IMR-90 (cell line): ENCODE data around the gene MTHFD2L. TPM values are rescaled to one million over a fixed set of nuclear protein-coding genes. Genes with fewer than 3 reads are reported as not detected.

ENCODE experiments used
- ATAC-seq: fragments of 200-7000 bp; cut with Tn5 transposase; 2 replicates; pipeline ENCODE4 v1.9.1; 2020; ENCODE audit warnings: low read depth, mild to moderate bottlenecking, moderate library complexity
- BruUV-seq: library from RNA; stranded (reverse); fragments of 400-500 nt; replicated peaks from 2 replicates; lab custom pipeline; 2021; lab: Mats Ljungman, UMichigan
- CTCF ChIA-PET: fragments of 300-600 bp; formaldehyde crosslinking; extraction: SDS; loops from one replicate; lab custom pipeline; 2021; ENCODE audit warnings: antibody characterized with exemption; lab: Yijun Ruan, JAX
- POLR2A ChIA-PET: fragments of 300-600 bp; sonication (Branson Sonifier 250); formaldehyde crosslinking; loops from one replicate; lab custom pipeline; 2022; ENCODE audit warnings: antibody characterized with exemption; ENCODE audit not compliant: unreplicated experiment; lab: Charles Lee
- DNase-seq: peaks from one replicate; pipeline ENCODE4 v3.0.0; 2013
- H2AFZ ChIP-seq: replicated peaks from 2 replicates; pipeline ENCODE3; 2013; ENCODE audit warnings: low read length, mild to moderate bottlenecking; ENCODE audit not compliant: poor library complexity
- H2AK5ac ChIP-seq: 2 replicates; pipeline ENCODE4 v1.6.1; 2013; ENCODE audit warnings: low read depth, low read length, inconsistent platforms
- H2AK9ac ChIP-seq: replicated peaks from 2 replicates; pipeline ENCODE3; 2013; ENCODE audit warnings: mild to moderate bottlenecking, low read depth, low read length, moderate library complexity; ENCODE audit not compliant: poor library complexity
- H2BK120ac ChIP-seq: 2 replicates; pipeline ENCODE4 v1.6.1; 2013; ENCODE audit warnings: low read depth, low read length, inconsistent platforms
- H2BK15ac ChIP-seq: 3 replicates; pipeline ENCODE4 v1.6.1; 2013; ENCODE audit warnings: low read depth, low read length, inconsistent platforms
- H2BK20ac ChIP-seq: 2 replicates; pipeline ENCODE4 v1.6.1; 2013; ENCODE audit warnings: low read depth, mild to moderate bottlenecking, inconsistent platforms, low read length, moderate library complexity
- H2BK5ac ChIP-seq: 2 replicates; pipeline ENCODE4 v1.6.1; 2013; ENCODE audit warnings: mild to moderate bottlenecking, low read depth, low read length, inconsistent platforms; ENCODE audit not compliant: poor library complexity, severe bottlenecking
- H3K14ac ChIP-seq: replicated peaks from 2 replicates; pipeline ENCODE4 v1.6.1; 2013; ENCODE audit warnings: low read depth, low read length, inconsistent platforms
- H3K18ac ChIP-seq: 2 replicates; pipeline ENCODE4 v1.6.1; 2013; ENCODE audit warnings: low read depth, low read length, control low read depth
- H3K23ac ChIP-seq: 2 replicates; pipeline ENCODE4 v1.6.1; 2013; ENCODE audit warnings: low read depth, low read length, inconsistent platforms
- H3K27ac ChIP-seq: 2 replicates; pipeline ENCODE4 v1.5.1; 2013; ENCODE audit warnings: mild to moderate bottlenecking, control low read depth, low read length; ENCODE audit not compliant: insufficient read depth
- H3K27me3 ChIP-seq: 2 replicates; pipeline ENCODE4 v1.6.1; 2013; ENCODE audit warnings: low read length; ENCODE audit not compliant: control insufficient read depth, insufficient read depth
- H3K36me3 ChIP-seq: 2 replicates; pipeline ENCODE4 v1.6.1; 2013; ENCODE audit warnings: low read length, mixed read lengths; ENCODE audit not compliant: control insufficient read depth, insufficient read depth
- H3K4ac ChIP-seq: 2 replicates; pipeline ENCODE4 v1.6.1; 2013; ENCODE audit warnings: low read depth, low read length, inconsistent platforms
- H3K4me1 ChIP-seq: 2 replicates; pipeline ENCODE4 v1.6.1; 2013; ENCODE audit warnings: low read length, mixed read lengths; ENCODE audit not compliant: control insufficient read depth, insufficient read depth
- H3K4me2 ChIP-seq: 2 replicates; pipeline ENCODE4 v1.6.1; 2013; ENCODE audit warnings: low read depth, mild to moderate bottlenecking, control low read depth, low read length, moderate library complexity
- H3K4me3 ChIP-seq: 2 replicates; pipeline ENCODE4 v1.5.1; 2013; ENCODE audit warnings: low read depth, mild to moderate bottlenecking, control low read depth, low read length, moderate library complexity; ENCODE audit not compliant: insufficient read depth
- H3K56ac ChIP-seq: 2 replicates; pipeline ENCODE4 v1.6.1; 2013; ENCODE audit warnings: low read length, inconsistent platforms; ENCODE audit not compliant: insufficient read depth; ENCODE audit errors: extremely low read depth
- H3K79me1 ChIP-seq, 2 experiments: 2 replicates each; pipeline ENCODE4 v1.6.1; 2013; ENCODE audit warnings: low read length in 2 of 2, inconsistent platforms in 1 of 2, low read depth in 1 of 2
- H3K9ac ChIP-seq: 2 replicates; pipeline ENCODE4 v1.6.1; 2013; ENCODE audit warnings: low read depth, low read length, control low read depth
- H3K9me1 ChIP-seq: 2 replicates; pipeline ENCODE4 v1.6.1; 2013; ENCODE audit warnings: low read length, inconsistent platforms; ENCODE audit not compliant: insufficient read depth
- H3K9me3 ChIP-seq: 2 replicates; pipeline ENCODE4 v1.6.1; 2013; ENCODE audit warnings: low read length; ENCODE audit not compliant: control insufficient read depth, insufficient read depth
- H4K20me1 ChIP-seq: 2 replicates; pipeline ENCODE4 v1.6.1; 2013; ENCODE audit warnings: low read length, inconsistent platforms; ENCODE audit not compliant: insufficient read depth
- H4K5ac ChIP-seq: 2 replicates; pipeline ENCODE4 v1.6.1; 2013; ENCODE audit warnings: mild to moderate bottlenecking, low read depth, low read length, control low read depth
- H4K8ac ChIP-seq, 2 experiments: 2 replicates each; pipeline ENCODE4 v1.6.1; 2013; ENCODE audit warnings: low read depth in 2 of 2, low read length in 2 of 2, control low read depth in 1 of 2, inconsistent platforms in 1 of 2
- H4K91ac ChIP-seq: 2 replicates; pipeline ENCODE4 v1.6.1; 2013; ENCODE audit warnings: low read depth, low read length, inconsistent platforms; ENCODE audit not compliant: insufficient read depth
- CEBPB ChIP-seq: IDR thresholded peaks from 2 replicates; pipeline ENCODE4 v1.6.1; 2012; ENCODE audit warnings: low read depth, low read length, improper control_type of control experiment
- CHD1 ChIP-seq: IDR thresholded peaks from 2 replicates; pipeline ENCODE4 v1.6.1; 2012; ENCODE audit warnings: low read depth, low read length, improper control_type of control experiment
- FOS ChIP-seq: fragments of 150-350 bp; IDR thresholded peaks from 2 replicates; pipeline ENCODE4 v1.6.1; 2016; ENCODE audit warnings: low read depth, low read length
- MAFK ChIP-seq: IDR thresholded peaks from 2 replicates; pipeline ENCODE4 v1.6.1; 2012; ENCODE audit warnings: low read depth, low read length, improper control_type of control experiment
- MAZ ChIP-seq: IDR thresholded peaks from 2 replicates; pipeline ENCODE4 v1.6.1; 2012; ENCODE audit warnings: low read depth, mild to moderate bottlenecking, low read length, improper control_type of control experiment, moderate library complexity, borderline replicate concordance
- MXI1 ChIP-seq: IDR thresholded peaks from 2 replicates; pipeline ENCODE4 v1.6.1; 2012; ENCODE audit warnings: low read depth, mild to moderate bottlenecking, low read length, moderate library complexity, borderline replicate concordance
- NFE2L2 ChIP-seq: fragments of 150-350 bp; IDR thresholded peaks from 2 replicates; pipeline ENCODE4 v1.6.1; 2016; ENCODE audit warnings: low read depth, mild to moderate bottlenecking, low read length
- RCOR1 ChIP-seq: IDR thresholded peaks from 2 replicates; pipeline ENCODE4 v1.6.1; 2012; ENCODE audit warnings: mild to moderate bottlenecking, low read length, improper control_type of control experiment; ENCODE audit not compliant: insufficient replicate concordance
- RFX5 ChIP-seq: IDR thresholded peaks from 2 replicates; pipeline ENCODE4 v1.8.0; 2012; ENCODE audit warnings: low read depth, mild to moderate bottlenecking, low read length, moderate library complexity
- SMC3 ChIP-seq: fragments of 150-350 bp; IDR thresholded peaks from 2 replicates; pipeline ENCODE4 v1.6.1; 2016; ENCODE audit warnings: low read depth, mild to moderate bottlenecking, antibody characterized with exemption, low read length, moderate library complexity
- WGBS, 2 experiments: methylation state at CpG; one replicate each; pipeline versions ENCODE4 v1.1.5 to v1.1.7; 2013; ENCODE audit warnings: missing lambda C conversion rate in 2 of 2; ENCODE audit not compliant: insufficient read length in 1 of 2; ENCODE audit errors: extremely low coverage in 2 of 2; 5-methylcytosine and 5-hydroxymethylcytosine counted together
- dilution Hi-C: fragments of 300-500 bp; cut with HindIII; formaldehyde crosslinking; loops from one replicate; pipeline ENCODE4 v1.14.3; 2018; ENCODE audit warnings: low sequenced_read_pairs; ENCODE audit not compliant: unreplicated experiment
- in situ Hi-C: fragments of 300-500 bp; cut with MboI; formaldehyde crosslinking; loops from 3 replicates; pipeline ENCODE4 v1.14.3; 2019; ENCODE audit warnings: low sequenced_read_pairs, inconsistent platforms, mixed read lengths
- intact Hi-C: fragments of 100-400 bp; cut with micrococcal nuclease; formaldehyde crosslinking; loops from 2 replicates; pipeline ENCODE4 v1.10.0; 2022
- polyA plus RNA-seq, 3 experiments: library from polyadenylated mRNA; depleted of rRNA; stranded (reverse); fragments of >200 nt; gene quantifications; 2 replicates each; pipeline ENCODE4 v1.2.3, GENCODE V29; 2012; ENCODE audit warnings: low replicate concordance in 1 of 3
- total RNA-seq: library from RNA; depleted of rRNA; stranded (reverse); fragments of >200 nt; gene quantifications from 2 replicates; pipeline ENCODE4 v1.2.3, GENCODE V29; 2012
- TF ChIP-seq, protein P1 (sequence below): fragments of 150-350 bp; IDR thresholded peaks from 2 replicates; pipeline ENCODE4 v1.6.1; 2016; ENCODE audit warnings: low read depth, mild to moderate bottlenecking, low read length, moderate library complexity, borderline replicate concordance
- TF ChIP-seq, protein P2 (sequence below): conservative IDR thresholded peaks from 2 replicates; pipeline ENCODE4 v1.5.1; 2012; ENCODE audit warnings: mild to moderate bottlenecking, low read depth, low read length, improper control_type of control experiment

Gene MTHFD2L
- total and polyA plus RNA-seq, 2 of the 4 experiments (the other 2 are of a cell fraction) = 2.8 to 4.3 TPM

DNA sequence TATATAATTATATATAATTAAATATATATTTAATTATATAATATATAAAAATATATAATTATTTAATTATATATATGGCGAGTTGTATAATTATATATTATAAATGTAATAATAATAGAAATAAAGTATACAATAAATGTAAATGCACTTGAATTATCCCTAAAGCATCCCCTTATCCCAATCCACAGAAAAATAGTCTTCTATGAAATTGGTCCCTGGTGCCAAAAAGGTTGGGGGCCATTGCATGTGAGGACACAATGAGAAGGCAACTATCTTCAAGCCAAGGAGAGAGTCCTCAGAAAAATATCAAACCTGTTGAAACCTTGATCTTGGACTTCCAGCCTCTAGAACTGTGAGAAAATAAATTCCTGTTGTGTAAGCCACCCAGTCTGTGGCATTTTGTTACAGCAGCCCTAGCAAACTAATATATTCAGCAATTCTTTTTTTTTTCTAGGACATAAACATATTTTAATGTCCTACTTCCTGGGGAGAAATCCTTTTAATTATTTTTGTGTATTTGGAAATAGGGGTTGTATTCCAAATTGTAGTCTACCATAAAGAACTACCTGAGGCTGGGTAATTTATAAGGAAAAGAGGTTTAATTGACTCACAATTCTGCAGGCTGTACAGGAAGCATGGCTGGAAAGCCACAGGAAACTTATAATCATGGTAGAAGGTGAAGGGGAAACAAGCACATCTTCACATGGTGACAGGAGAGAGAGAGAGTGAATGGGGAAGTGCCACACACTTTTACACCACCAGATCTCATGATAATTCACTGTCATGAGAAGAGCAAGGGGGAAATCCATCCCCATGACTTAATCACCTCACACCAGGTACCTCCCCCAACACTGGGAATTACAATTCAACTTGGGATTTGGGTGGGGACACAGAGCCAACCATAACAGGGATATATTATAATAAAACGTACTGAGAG lies 36.0 kb upstream of the MTHFD2L start:
- intact Hi-C loops = no loop called here
- H2BK20ac ChIP-seq = no peak overlapping the region
- H2AK9ac ChIP-seq = no peak overlapping the region

More for the DNA sequence above, 36.0 kb upstream of the MTHFD2L start:
- Histone ChIP-seq H3K9me3 (no peaks in the 10 kb centered on the region), H3K9me1 (no peaks in the 10 kb centered on the region), H4K20me1 (no peaks in the 10 kb centered on the region), H2AK5ac (no peak overlapping the region), H2BK120ac (no peak overlapping the region), H2AFZ (no peak overlapping the region), H3K4ac (no peak overlapping the region), H3K56ac (no peak overlapping the region), H4K8ac (no peak overlapping the region), H3K27me3 (no peaks in the 10 kb centered on the region), H3K4me2 (no peak overlapping the region), H3K9ac (no peak overlapping the region), H4K5ac (no peak overlapping the region), H3K79me1 (no peaks in the 10 kb centered on the region), H3K23ac (no peak overlapping the region), H3K18ac (no peak overlapping the region), H3K27ac (no peak overlapping the region), H3K36me3 (no peaks in the 10 kb centered on the region), H2BK15ac (no peak overlapping the region), H4K91ac (no peak overlapping the region), H3K4me3 (no peak overlapping the region), H3K14ac (no peak overlapping the region), H3K4me1 (peaks cover 2% of the 10 kb centered on the region; the same call in 1 of the 2 replicates), H2BK5ac (no peak overlapping the region)
- no peak for DNase-seq
- in situ Hi-C loops (loop anchor here (25.0 kb wide), 1 partner anchor 810 kb away; no protein-coding TSS in a partner anchor), dilution Hi-C loops (no loop called here)
- ChIA-PET CTCF (no interaction called here), POLR2A (no interaction called here)
- no peak for ATAC-seq
- no CpG with 5 or more reads among the region's 2 CpGs for WGBS, 2 experiments
- no TSS peak for BruUV-seq
- TF ChIP-seq CEBPB = no peak
- TF ChIP-seq MAZ = no peak
- TF ChIP-seq MXI1 = no peak
- no peak for TF ChIP-seq CHD1
- TF ChIP-seq SMC3 = no peak
- TF ChIP-seq, protein P1, sequence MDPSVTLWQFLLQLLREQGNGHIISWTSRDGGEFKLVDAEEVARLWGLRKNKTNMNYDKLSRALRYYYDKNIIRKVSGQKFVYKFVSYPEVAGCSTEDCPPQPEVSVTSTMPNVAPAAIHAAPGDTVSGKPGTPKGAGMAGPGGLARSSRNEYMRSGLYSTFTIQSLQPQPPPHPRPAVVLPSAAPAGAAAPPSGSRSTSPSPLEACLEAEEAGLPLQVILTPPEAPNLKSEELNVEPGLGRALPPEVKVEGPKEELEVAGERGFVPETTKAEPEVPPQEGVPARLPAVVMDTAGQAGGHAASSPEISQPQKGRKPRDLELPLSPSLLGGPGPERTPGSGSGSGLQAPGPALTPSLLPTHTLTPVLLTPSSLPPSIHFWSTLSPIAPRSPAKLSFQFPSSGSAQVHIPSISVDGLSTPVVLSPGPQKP = no peak
- TF ChIP-seq, protein P2, sequence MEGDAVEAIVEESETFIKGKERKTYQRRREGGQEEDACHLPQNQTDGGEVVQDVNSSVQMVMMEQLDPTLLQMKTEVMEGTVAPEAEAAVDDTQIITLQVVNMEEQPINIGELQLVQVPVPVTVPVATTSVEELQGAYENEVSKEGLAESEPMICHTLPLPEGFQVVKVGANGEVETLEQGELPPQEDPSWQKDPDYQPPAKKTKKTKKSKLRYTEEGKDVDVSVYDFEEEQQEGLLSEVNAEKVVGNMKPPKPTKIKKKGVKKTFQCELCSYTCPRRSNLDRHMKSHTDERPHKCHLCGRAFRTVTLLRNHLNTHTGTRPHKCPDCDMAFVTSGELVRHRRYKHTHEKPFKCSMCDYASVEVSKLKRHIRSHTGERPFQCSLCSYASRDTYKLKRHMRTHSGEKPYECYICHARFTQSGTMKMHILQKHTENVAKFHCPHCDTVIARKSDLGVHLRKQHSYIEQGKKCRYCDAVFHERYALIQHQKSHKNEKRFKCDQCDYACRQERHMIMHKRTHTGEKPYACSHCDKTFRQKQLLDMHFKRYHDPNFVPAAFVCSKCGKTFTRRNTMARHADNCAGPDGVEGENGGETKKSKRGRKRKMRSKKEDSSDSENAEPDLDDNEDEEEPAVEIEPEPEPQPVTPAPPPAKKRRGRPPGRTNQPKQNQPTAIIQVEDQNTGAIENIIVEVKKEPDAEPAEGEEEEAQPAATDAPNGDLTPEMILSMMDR = no peak
- TF ChIP-seq MAFK = no peak
- no peak for TF ChIP-seq RCOR1
- no peak for TF ChIP-seq FOS
- TF ChIP-seq RFX5 = no peak
- TF ChIP-seq NFE2L2 = no peak
